Glutamatergic neuron (in vitro differentiated cells): ENCODE measurements around the gene SLC12A6. TPM values are rescaled to one million over a fixed set of nuclear protein-coding genes. Genes with fewer than 3 reads are reported as not detected.
A peak's percentile ranks its signal among the peaks of the same experiment; 100 is the strongest.

Experiments
- DNase-seq: peaks from one replicate; pipeline ENCODE4 v3.0.0; 2022
- H3K27ac Mint-ChIP-seq: one replicate; pipeline ENCODE4 v1.8.0; 2020; ENCODE audit warnings: mild to moderate bottlenecking, mixed read lengths, inconsistent platforms; ENCODE audit not compliant: unreplicated experiment
- H3K27me3 Mint-ChIP-seq: one replicate; pipeline ENCODE4 v1.8.0; 2020; ENCODE audit warnings: mild to moderate bottlenecking, moderate library complexity, mixed read lengths, inconsistent platforms; ENCODE audit not compliant: unreplicated experiment
- H3K36me3 Mint-ChIP-seq: one replicate; pipeline ENCODE4 v1.8.0; 2020; ENCODE audit warnings: mild to moderate bottlenecking, mixed read lengths, inconsistent platforms; ENCODE audit not compliant: unreplicated experiment
- H3K4me1 Mint-ChIP-seq: one replicate; pipeline ENCODE4 v1.8.0; 2020; ENCODE audit warnings: mild to moderate bottlenecking, low read depth, mixed read lengths, inconsistent platforms; ENCODE audit not compliant: unreplicated experiment
- H3K4me3 Mint-ChIP-seq: one replicate; pipeline ENCODE4 v1.8.0; 2020; ENCODE audit warnings: mild to moderate bottlenecking, mixed read lengths, inconsistent platforms; ENCODE audit not compliant: unreplicated experiment
- H3K9me3 Mint-ChIP-seq: one replicate; pipeline ENCODE4 v1.8.0; 2020; ENCODE audit warnings: mild to moderate bottlenecking, moderate library complexity, mixed read lengths, inconsistent platforms; ENCODE audit not compliant: unreplicated experiment
- total RNA-seq: library from RNA; stranded (reverse); fragmentation: NEBNext Ultra II Directional; extraction: Animal tissue kit (Norgen Biotek cat#: 25700); gene quantifications from one replicate; pipeline ENCODE4 v1.2.1, GENCODE V29; 2021; ENCODE audit not compliant: unreplicated experiment
- TF ChIP-seq, protein P1 (sequence below): fragments of 200-600 bp; sonication (generic); IDR thresholded peaks from one replicate; pipeline ENCODE4 v1.5.0; 2021; ENCODE audit not compliant: partially characterized antibody, unreplicated experiment

The SLC12A6 gene
- total RNA-seq, 1 donor from 2014 or later, result 43.3 TPM

DNA sequence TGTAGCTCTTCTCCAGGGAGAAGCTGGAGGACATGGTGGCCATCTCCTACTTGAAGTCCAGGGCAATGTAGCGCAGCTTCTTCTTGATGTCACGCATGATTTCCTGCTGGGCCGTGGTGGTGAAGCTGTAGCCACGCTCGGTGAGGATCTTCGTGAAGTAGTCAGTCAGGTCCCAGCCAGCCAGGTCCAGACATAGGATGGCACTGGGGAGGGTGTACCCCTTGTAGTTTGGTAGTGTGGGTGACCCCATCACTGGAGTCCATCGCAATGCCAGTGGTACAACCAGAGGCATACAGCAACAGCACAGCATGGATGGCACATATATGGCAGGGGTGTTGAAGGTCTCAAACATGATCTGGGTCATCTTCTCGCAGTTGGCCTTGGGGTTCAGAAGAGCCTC lies 36.4 kb upstream of the SLC12A6 start:
- H3K27ac Mint-ChIP-seq, result no peak overlapping the region
- TF ChIP-seq, protein P1, sequence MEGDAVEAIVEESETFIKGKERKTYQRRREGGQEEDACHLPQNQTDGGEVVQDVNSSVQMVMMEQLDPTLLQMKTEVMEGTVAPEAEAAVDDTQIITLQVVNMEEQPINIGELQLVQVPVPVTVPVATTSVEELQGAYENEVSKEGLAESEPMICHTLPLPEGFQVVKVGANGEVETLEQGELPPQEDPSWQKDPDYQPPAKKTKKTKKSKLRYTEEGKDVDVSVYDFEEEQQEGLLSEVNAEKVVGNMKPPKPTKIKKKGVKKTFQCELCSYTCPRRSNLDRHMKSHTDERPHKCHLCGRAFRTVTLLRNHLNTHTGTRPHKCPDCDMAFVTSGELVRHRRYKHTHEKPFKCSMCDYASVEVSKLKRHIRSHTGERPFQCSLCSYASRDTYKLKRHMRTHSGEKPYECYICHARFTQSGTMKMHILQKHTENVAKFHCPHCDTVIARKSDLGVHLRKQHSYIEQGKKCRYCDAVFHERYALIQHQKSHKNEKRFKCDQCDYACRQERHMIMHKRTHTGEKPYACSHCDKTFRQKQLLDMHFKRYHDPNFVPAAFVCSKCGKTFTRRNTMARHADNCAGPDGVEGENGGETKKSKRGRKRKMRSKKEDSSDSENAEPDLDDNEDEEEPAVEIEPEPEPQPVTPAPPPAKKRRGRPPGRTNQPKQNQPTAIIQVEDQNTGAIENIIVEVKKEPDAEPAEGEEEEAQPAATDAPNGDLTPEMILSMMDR, result no peak
- H3K4me3 Mint-ChIP-seq, result no peak overlapping the region
- no peaks in the 10 kb centered on the region for H3K4me1 Mint-ChIP-seq
- DNase-seq, result no peak
- H3K27me3 Mint-ChIP-seq, result no peaks in the 10 kb centered on the region
- peaks cover 5% of the 10 kb centered on the region for H3K36me3 Mint-ChIP-seq
- H3K9me3 Mint-ChIP-seq, result no peaks in the 10 kb centered on the region

DNA sequence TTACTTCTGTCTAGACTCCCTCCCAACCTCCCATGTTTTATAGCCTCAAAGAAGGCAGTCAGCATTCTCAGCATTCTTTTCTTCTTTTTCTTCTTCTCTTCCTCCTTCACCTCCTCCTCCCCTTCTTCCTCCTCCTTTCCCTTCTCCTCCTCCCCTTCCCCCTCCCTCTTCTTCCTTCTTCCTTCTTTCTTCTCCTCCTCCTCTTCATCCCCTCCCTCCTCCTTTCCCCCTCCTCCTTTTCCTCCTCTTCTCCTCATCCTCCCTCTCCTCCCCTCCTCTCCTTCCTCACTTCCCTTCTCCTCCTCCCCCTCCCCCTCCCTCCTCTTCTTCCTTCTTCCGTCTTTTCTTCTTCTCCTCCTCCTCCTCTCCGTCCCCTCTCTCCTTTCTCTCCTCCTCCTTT lies 33.1 kb upstream of the SLC12A6 start:
- Mint-ChIP-seq H3K4me1 (peaks cover 7% of the 10 kb centered on the region), H3K9me3 (peaks cover 4% of the 10 kb centered on the region), H3K4me3 (no peak overlapping the region), H3K36me3 (peaks cover 5% of the 10 kb centered on the region), H3K27me3 (peaks cover 6% of the 10 kb centered on the region), H3K27ac (no peak overlapping the region)
- DNase-seq, result no peak
- TF ChIP-seq, protein P1, result no peak

DNA sequence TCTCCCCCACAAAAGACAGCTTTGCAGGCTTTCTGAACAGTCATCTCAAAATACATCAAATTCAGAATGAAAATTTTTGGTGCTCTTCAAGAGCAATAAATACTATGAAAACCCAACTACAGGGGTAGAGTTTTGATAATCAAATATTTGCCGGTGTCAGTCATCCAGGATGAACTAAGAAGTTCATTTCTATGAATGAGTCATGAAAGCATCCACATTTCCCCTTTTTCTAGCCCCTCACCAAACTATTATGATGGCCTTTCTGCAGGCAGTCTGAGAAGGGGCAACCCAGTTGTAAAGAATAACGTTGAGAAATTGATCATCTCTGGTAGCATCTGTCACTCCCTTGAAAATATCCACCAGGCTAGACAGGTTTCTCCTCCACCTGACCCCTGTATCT lies 32.5 kb upstream of the SLC12A6 start:
- H3K36me3 Mint-ChIP-seq, result peaks cover 5% of the 10 kb centered on the region
- no peak overlapping the region for H3K4me3 Mint-ChIP-seq
- no peak overlapping the region for H3K27ac Mint-ChIP-seq
- H3K4me1 Mint-ChIP-seq, result peaks cover 8% of the 10 kb centered on the region
- peaks cover 4% of the 10 kb centered on the region for H3K9me3 Mint-ChIP-seq
- H3K27me3 Mint-ChIP-seq, result peaks cover 6% of the 10 kb centered on the region
- TF ChIP-seq, protein P1, result no peak
- no peak for DNase-seq

DNA sequence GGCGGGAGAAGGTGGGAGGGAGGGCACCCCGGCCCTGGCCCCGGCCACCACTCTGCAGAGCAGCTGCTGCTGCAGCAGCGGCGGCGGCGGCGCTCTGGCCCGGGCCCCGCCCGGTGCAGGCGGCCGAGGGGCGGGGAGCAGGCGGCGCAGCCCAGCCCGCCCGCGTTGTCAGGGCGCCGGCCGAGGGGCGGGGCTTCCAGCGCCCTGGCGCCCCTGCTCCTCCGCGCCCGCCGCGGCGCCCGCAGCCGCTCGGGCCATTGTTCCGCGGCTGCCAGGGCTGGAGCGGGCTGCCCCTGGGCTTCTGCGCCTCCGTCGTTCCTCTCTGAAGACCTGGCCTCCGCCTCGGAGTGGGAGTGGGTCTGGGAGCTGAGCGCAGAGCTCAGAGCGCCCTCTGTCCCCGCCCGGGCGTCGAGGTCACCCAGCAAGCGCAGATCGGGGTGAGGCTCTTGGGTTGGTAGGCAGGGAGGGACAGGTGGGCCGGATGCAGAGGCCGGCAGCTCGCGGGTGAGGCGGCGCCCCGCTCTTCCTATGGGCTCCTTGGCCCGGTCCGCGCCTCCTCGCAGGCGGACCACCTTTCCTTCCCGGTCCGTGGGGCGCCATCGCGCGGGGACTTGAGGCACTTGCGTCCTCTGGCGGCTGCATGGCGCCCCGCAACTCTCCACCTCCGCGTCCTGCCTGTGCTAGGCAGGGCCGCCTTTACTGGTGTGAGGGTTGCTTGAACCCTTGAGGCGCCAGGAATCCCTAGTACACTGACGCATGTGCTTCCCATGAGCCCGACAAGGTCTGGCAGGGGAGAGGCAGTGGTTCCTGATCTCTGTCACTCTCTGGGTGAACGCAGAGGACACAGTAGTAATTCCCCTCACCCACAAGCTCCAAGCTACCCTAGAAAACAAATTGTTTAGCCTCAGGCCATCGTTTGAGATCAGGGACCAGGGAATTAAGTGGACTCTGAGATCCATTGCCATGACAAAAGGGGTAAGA lies 29.8 kb upstream of the SLC12A6 start, which contains the start of gene LPCAT4:
LPCAT4 (minus strand) TSS at position 96 of the 981 bp plus-strand sequence. CDS start 96 bp downstream, outside the sequence.
- peaks cover 4% of the 10 kb centered on the region for H3K9me3 Mint-ChIP-seq
- peaks cover 6% of the 10 kb centered on the region for H3K36me3 Mint-ChIP-seq
- H3K27ac Mint-ChIP-seq, result peak within 1 kb of the TSS; percentile 92
- H3K4me3 Mint-ChIP-seq, result peak within 1 kb of the TSS; percentile 96
- TF ChIP-seq, protein P1, result peak; percentile 83
- peaks cover 6% of the 10 kb centered on the region for H3K27me3 Mint-ChIP-seq
- peak; percentile 89 for DNase-seq
- peaks cover 8% of the 10 kb centered on the region for H3K4me1 Mint-ChIP-seq
